Adrenal gland (tissue), 5 donors: ENCODE results near the gene APOF.
"Not testable (repeated sequence)": the region's sequence is repeated elsewhere in the genome, so short reads cannot be mapped to it uniquely, and the experiment has no call there.

Experiments
- POLR2A ChIP-seq, 2 donors: fragments of 450-650 bp; IDR thresholded peaks; one replicate each; pipeline ENCODE4 v1.6.1; 2017; ENCODE audit warnings: antibody characterized with exemption in 2 of 2, mild to moderate bottlenecking in 2 of 2, moderate library complexity in 1 of 2
- TF ChIP-seq, protein P1 (sequence below), 6 experiments: fragments of 450-650 bp in 4 of 6; fragments of 200-600 bp in 2 of 6; sonication (generic) in 1 of 6; IDR thresholded peaks; 1 replicate in 5 of 6; 2 replicates in 1 of 6; pipeline versions ENCODE4 v1.5.1 to v1.8.0; 2016 to 2021; ENCODE audit warnings: antibody characterized with exemption in 6 of 6, mild to moderate bottlenecking in 2 of 6, moderate library complexity in 1 of 6
- donor health status: DM: no; HTN: no; CAD: no.

DNA sequence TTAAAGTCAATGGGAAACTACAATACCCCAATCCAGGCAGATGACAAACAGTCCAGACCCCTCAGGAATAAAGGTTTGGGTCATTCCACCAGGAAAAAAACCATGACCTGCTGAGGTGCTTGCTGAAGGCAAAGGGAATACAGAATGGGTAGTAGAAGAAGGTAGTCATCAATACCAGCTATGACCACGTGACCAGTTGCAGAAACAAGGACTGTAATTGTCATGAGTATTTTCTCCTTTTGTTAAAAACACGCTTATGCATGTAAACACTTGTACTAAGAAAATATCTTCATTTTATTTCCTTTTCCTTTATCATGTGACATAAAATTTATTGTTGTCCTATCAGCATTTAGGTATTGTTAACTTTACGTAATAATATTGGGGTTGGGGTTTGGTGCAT lies 41.6 kb upstream of the APOF start:
- TF ChIP-seq, protein P1, sequence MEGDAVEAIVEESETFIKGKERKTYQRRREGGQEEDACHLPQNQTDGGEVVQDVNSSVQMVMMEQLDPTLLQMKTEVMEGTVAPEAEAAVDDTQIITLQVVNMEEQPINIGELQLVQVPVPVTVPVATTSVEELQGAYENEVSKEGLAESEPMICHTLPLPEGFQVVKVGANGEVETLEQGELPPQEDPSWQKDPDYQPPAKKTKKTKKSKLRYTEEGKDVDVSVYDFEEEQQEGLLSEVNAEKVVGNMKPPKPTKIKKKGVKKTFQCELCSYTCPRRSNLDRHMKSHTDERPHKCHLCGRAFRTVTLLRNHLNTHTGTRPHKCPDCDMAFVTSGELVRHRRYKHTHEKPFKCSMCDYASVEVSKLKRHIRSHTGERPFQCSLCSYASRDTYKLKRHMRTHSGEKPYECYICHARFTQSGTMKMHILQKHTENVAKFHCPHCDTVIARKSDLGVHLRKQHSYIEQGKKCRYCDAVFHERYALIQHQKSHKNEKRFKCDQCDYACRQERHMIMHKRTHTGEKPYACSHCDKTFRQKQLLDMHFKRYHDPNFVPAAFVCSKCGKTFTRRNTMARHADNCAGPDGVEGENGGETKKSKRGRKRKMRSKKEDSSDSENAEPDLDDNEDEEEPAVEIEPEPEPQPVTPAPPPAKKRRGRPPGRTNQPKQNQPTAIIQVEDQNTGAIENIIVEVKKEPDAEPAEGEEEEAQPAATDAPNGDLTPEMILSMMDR (IDR thresholded peaks at IDR 0.05), result not testable (repeated sequence)
- TF ChIP-seq POLR2A (IDR thresholded peaks at IDR 0.05), result not testable (repeated sequence)
